Measurements from ENCODE around the gene TRAPPC2L. TPM values are rescaled to one million over a fixed set of nuclear protein-coding genes. Genes with fewer than 3 reads are reported as not detected.

The TRAPPC2L gene
- total RNA-seq, 1 experiment from 2014 or later, result 82.0 TPM

GRCh38 chr16:88846088-88846487 lies 10.8 kb upstream of the TRAPPC2L start (continued):
- TF ChIP-seq NFATC4 (CRISPR knock-in tag; IDR thresholded peaks at IDR 0.05), result no peak

GRCh38 chr16:88847654-88848053 lies 9.3 kb upstream of the TRAPPC2L start:
- no peaks in the 10 kb centered on the region; the same call in 1 of the 2 replicates for H3K9me3 Mint-ChIP-seq
- no peak for TF ChIP-seq ELF4 (CRISPR knock-in tag; IDR thresholded peaks at IDR 0.05; ENCODE audit: low read depth)
- TF ChIP-seq JUN (CRISPR knock-in tag; IDR thresholded peaks at IDR 0.05), result no peak
- no peak for TF ChIP-seq ZNF263 (CRISPR knock-in tag; IDR thresholded peaks at IDR 0.05; ENCODE audit: low read depth)
- no peak for TF ChIP-seq NR3C1 (CRISPR knock-in tag; conservative IDR thresholded peaks at IDR 0.05; ENCODE audit: low read depth)
- TF ChIP-seq ARID4B (CRISPR knock-in tag; IDR thresholded peaks at IDR 0.05; ENCODE audit: borderline replicate concordance), result no peak
- no peak for TF ChIP-seq ZNF396 (CRISPR knock-in tag; IDR thresholded peaks at IDR 0.05; ENCODE audit: borderline replicate concordance)
- TF ChIP-seq ZMAT4 (CRISPR knock-in tag; IDR thresholded peaks at IDR 0.05), result no peak
- TF ChIP-seq ZNF512 (CRISPR knock-in tag; IDR thresholded peaks at IDR 0.05; ENCODE audit: borderline replicate concordance), result no peak
- TF ChIP-seq PREB (CRISPR knock-in tag; IDR thresholded peaks at IDR 0.05; ENCODE audit: borderline replicate concordance), result no peak
- TF ChIP-seq RORB (CRISPR knock-in tag; IDR thresholded peaks at IDR 0.05), result no peak
- no peak for TF ChIP-seq SP1 (CRISPR knock-in tag; conservative IDR thresholded peaks at IDR 0.05)
- no peak for TF ChIP-seq ZNF671 (CRISPR knock-in tag; IDR thresholded peaks at IDR 0.05)
- TF ChIP-seq ZNF423 (CRISPR knock-in tag; IDR thresholded peaks at IDR 0.05), result no peak
- no peak for TF ChIP-seq TEAD1 (CRISPR knock-in tag; IDR thresholded peaks at IDR 0.05)
- TF ChIP-seq SMAD4 (CRISPR knock-in tag; IDR thresholded peaks at IDR 0.05), result no peak
- TF ChIP-seq USF1 (CRISPR knock-in tag; IDR thresholded peaks at IDR 0.05), result no peak
- no peak for TF ChIP-seq FOXP1 (CRISPR knock-in tag; IDR thresholded peaks at IDR 0.05; ENCODE audit: borderline replicate concordance)
- no peak for TF ChIP-seq IRF1 (CRISPR knock-in tag; IDR thresholded peaks at IDR 0.05)
- TF ChIP-seq USF2 (CRISPR knock-in tag; IDR thresholded peaks at IDR 0.05), result no peak
- ATAC-seq (no peak), DNase-seq (ENCODE audit: low spot score) (no peak)
- H3K27ac Mint-ChIP-seq, result no peak overlapping the region
- H3K4me1 Mint-ChIP-seq, result no peaks in the 10 kb centered on the region
- CTCF ChIA-PET, result interaction anchor here (0.8 kb wide), 1 partner anchor 17 kb away, joined by 3 read pairs; no protein-coding TSS in a partner anchor
- POLR2A ChIA-PET, result no interaction called here
- H3K27me3 Mint-ChIP-seq (ENCODE audit: low read depth), result no peaks in the 10 kb centered on the region
- H3K36me3 Mint-ChIP-seq, result peaks cover 15% of the 10 kb centered on the region
- H3K4me3 Mint-ChIP-seq, result no peak overlapping the region

Data from WTC11 (cell line).